H4 (cell line): ENCODE data around the gene PARD6A. TPM values are rescaled to one million over a fixed set of nuclear protein-coding genes. Genes with fewer than 3 reads are reported as not detected.

Experiments used
- DNase-seq: peaks from one replicate; pipeline ENCODE4 v3.0.0-alpha.2; 2015; ENCODE audit warnings: low spot score
- total RNA-seq: library from RNA; depleted of rRNA; stranded (reverse); fragments of >200 nt; shearing (Covaris generic); gene quantifications from 2 replicates; pipeline ENCODE4 v1.2.3, GENCODE V29; 2014; rRNA removed

The PARD6A gene, protein sequence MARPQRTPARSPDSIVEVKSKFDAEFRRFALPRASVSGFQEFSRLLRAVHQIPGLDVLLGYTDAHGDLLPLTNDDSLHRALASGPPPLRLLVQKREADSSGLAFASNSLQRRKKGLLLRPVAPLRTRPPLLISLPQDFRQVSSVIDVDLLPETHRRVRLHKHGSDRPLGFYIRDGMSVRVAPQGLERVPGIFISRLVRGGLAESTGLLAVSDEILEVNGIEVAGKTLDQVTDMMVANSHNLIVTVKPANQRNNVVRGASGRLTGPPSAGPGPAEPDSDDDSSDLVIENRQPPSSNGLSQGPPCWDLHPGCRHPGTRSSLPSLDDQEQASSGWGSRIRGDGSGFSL
- not detected in 2 replicates for total RNA-seq

- DNase-seq: peak; percentile 96
Measured at GRCh38 chr16:67660564-67661028, at the start of gene PARD6A. Gene PARD6A (plus strand): TSS chr16:67660960. CDS start chr16:67661039, 79 bp downstream.

- no peak for DNase-seq
Measured at GRCh38 chr16:67613808-67614207, 47.0 kb upstream of the PARD6A start.

DNA sequence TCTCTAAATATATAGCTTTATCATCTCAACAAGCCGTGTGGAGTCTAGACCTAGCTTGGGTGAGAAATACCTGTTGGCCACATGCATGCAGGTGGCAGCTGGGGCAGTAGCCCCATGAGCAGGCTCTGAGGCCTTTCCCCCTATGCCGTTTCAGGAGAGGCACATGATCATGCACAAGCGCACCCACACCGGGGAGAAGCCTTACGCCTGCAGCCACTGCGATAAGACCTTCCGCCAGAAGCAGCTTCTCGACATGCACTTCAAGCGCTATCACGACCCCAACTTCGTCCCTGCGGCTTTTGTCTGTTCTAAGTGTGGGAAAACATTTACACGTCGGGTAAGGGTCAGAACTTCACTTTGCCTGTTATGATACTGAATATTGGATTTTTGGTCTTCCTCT is 32.5 kb upstream of the PARD6A start:
- no peak for DNase-seq

GRCh38 chr16:67632415-67633172 is 28.2 kb upstream of the PARD6A start:
- no peak for DNase-seq

DNA sequence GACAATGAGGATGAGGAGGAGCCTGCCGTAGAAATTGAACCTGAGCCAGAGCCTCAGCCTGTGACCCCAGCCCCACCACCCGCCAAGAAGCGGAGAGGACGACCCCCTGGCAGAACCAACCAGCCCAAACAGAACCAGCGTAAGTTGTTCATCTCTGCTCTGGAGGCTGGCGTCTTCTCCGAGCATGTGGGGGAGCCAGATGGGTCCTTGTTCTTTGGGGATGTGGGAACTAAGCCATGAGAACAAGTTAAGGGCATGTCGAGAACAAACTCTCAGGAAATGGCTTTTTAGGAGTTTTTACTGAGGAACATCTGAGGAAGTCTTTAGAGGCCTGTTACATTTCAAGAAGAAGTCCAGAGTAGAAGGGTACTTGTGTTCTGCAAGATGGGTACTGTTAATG is 24.0 kb upstream of the PARD6A start:
- no peak for DNase-seq

- no peak for DNase-seq
Measured at GRCh38 chr16:67637625-67638024, 23.1 kb upstream of the PARD6A start.

DNA sequence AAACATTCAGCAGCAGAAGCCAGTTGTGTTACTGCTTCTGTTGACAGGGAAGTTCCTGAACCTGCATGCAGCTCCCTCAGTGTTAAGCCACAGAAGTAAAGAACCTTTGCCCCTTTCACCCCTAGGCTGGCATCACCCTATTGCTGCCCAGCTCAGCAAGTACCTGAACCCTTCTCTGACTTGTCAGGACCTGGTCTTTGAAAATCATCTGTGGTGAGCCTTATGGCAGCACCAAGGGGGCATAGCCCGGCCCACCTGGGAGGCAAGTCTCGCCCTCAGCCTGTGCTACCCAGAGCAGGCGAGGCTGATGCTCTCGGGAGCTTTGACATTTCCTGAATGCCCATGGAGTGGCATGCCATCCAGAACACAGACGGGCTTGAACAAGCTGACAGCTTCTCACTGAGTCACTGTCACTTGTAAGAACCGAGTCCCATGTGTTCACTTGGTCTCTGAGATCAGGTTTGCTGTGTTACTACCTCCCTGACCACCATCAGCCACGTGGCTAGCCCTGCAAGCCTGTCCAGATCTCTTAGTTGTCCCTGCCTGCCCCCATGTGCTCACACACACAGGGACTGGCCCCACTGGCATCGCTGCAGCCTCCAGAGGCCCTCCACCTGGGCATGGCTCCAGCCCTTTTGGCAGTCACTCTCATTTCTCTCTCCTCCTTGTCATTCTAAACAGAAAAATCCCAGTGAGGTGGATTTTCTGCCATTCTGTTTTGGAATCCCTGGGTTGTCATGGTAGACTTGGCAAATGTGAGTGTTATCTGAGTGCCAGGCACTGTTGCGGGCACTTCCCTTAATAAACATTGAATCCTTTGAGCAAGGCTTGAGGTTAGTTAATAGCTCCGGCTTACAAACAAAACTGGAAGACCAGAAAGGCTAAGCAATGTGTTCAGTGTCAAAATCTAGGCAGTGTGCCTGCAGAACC is 18.7 kb upstream of the PARD6A start:
- DNase-seq: peak; percentile 93

- no peak for DNase-seq
Measured at GRCh38 chr16:67644038-67644437, 16.7 kb upstream of the PARD6A start.

DNA sequence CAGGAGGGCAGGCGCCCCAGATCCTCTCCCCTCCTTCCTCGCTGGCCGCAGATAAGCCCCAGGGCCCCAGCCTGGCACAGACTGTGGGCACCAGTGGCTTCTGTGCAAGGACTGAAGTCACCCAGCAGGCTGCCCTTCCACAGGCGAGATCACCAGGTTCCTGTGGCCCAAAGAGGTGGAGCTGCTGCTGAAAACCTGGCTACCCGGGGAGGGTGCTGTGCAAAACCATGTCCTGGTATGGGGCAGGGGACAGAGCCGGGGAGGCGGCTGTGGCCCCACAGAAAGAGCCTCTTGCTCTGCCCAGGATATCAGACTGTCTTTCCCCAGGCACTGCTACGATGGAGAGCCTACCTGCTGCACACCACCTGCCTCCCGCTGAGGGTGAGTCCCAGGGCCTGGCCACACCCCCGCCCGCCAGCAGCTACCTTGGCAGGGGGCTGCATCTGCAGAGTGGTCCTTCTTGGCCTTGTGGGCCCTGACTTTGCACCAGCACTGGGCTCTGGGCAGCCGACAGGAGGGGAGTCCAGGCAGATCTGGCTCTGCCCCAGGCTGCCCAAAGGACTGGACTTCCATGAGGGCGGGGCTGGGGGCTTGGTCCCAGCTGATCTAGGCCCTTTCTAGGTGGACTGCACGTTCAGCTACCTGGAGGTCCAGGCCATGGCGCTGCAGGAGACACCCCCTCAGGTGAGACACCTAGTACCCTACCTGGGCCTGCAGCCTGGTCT is 15.2 kb upstream of the PARD6A start:
- no peak for DNase-seq

GRCh38 chr16:67647111-67647651 is 13.6 kb upstream of the PARD6A start:
- DNase-seq: no peak

DNA sequence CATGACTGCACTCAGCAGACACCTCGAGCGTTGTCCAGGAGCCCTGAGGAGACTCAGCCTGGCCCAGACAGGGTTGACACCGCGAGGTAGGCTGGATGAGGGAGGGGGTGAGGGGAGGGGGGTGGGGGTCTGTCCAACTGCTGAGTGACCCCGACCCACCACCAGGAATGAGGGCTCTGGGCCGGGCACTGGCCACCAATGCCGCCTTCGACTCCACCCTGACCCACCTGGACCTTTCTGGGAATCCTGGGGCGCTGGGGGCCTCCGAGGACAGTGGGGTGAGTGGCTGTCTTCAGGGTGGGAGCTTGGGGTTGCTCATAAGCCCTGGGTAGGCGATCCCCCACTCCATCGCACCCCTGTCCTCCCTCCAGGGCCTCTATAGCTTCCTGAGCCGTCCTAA is 13.1 kb upstream of the PARD6A start:
- DNase-seq: no peak

GRCh38 chr16:67648088-67648763 is 12.5 kb upstream of the PARD6A start:
- DNase-seq: no peak

GRCh38 chr16:67648764-67649407 is 11.9 kb upstream of the PARD6A start:
- DNase-seq: no peak

DNA sequence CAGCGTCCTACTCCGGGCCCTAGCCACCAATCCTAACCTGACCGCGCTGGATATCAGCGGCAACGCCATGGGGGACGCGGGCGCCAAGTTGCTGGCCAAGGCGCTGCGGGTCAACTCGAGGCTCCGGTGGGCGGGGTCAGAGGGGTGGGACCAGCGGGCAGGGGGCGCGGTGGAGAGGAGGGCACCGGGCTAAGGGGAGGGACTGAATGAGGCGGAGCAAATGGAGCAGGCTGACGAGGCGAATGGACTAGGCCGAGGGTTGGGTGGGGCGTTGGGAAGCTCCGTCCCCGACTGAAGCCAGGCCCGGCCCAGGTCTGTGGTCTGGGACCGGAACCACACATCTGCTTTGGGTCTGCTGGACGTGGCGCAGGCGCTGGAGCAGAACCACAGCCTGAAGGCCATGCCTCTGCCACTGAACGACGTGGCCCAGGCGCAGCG is 11.2 kb upstream of the PARD6A start:
- DNase-seq: no peak

GRCh38 chr16:67650023-67650422 is 10.7 kb upstream of the PARD6A start:
- no peak for DNase-seq

- DNase-seq: no peak
Measured at GRCh38 chr16:67651039-67651438, 9.7 kb upstream of the PARD6A start.

- DNase-seq: no peak
Measured at GRCh38 chr16:67651847-67652246, 8.9 kb upstream of the PARD6A start.

DNA sequence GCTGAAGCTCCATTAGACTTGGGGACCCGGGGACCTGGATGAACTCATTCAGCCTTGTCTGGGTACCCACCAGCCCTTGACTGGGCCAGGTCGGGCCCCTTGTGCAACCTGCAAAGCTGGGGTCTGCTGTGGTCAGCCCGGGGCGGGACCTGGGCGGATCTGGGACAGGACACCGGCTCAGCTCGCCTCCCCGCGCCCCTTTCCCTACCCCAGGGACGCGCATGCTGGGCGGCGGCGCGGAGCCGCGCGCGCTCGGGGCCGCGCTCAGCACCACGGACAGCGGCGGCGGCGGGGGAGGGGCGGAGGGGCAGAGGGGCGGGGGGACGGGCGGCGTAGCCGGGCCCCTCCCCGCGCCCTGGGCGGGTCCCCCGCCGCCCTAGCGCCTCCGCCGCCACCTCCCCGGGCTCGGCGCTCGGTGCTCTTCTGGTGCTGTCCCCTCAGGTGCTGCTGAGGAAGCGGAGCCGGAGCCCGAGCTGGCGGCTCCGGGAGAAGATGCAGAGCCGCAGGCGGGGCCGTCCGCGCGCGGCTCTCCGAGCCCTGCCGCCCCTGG is 8.1 kb upstream of the PARD6A start:
- no peak for DNase-seq

- no peak for DNase-seq
Measured at GRCh38 chr16:67653128-67653788, 7.5 kb upstream of the PARD6A start.
